H54 (cell line): ENCODE results near the gene SLC39A1.
"Not testable (repeated sequence)": the region's sequence is repeated elsewhere in the genome, so short reads cannot be mapped to it uniquely, and the experiment has no call there.

Experiments
- DNase-seq: peaks from one replicate; pipeline ENCODE4 v3.0.0; 2011; ENCODE audit warnings: low spot score, mixed read lengths; ENCODE audit not compliant: insufficient read length
- FAIRE-seq: peaks from 3 replicates; lab custom pipeline; 2011; peaks lifted over from hg19 to GRCh38; lab: Jason Lieb, UNC
- POLR2A ChIP-seq: IDR thresholded peaks from 2 replicates; pipeline ENCODE4 v1.6.1; 2011; ENCODE audit warnings: low read depth, mild to moderate bottlenecking, low read length

Gene SLC39A1, protein sequence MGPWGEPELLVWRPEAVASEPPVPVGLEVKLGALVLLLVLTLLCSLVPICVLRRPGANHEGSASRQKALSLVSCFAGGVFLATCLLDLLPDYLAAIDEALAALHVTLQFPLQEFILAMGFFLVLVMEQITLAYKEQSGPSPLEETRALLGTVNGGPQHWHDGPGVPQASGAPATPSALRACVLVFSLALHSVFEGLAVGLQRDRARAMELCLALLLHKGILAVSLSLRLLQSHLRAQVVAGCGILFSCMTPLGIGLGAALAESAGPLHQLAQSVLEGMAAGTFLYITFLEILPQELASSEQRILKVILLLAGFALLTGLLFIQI

DNA sequence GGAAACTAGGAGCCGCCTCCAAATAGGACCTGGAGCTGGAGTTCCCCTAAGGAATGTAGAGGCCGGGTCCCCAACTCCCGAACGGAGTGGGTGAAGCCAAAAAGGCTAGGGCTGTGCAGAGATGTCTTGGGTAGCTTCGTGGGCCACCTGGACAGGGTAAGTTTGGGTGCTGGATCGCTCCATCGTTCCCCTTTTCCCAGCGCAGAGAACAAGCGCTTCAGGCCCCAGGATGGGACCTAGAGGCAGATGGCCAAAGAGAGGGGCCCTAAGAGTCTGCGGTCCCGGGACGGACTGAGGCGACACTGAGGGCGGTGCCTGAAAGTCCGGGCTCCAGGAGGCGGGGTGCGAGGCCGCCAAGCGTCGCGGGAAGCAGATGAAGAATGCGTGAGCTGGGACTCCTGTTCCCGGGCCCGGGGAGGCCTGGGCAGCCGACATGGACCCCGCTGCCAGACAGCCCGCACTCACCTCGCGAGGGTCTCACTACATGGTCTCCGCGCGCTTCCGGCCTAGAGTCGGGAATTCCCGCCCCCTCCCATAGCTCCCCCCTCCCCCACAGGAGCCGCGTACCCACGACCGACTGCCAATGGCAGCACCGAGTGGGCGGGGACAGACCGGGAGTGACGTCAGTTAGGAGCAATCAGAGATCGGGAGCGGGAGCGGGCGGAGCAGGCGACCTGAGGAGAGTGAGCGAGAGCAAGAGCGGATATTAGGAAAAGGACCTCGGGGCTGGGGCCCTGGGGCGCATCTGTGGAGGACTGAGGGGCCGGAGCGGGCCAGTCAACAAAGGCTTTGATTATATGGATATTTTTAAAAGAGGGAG, at the start of gene SLC39A1:
TSS of gene SLC39A1 (minus strand) at position 508 of the 820 bp plus-strand sequence. CDS start 822 bp downstream, outside the sequence.
- FAIRE-seq, result no peak
- peak; percentile 55 for TF ChIP-seq POLR2A
- DNase-seq, result peak; percentile 89

DNA sequence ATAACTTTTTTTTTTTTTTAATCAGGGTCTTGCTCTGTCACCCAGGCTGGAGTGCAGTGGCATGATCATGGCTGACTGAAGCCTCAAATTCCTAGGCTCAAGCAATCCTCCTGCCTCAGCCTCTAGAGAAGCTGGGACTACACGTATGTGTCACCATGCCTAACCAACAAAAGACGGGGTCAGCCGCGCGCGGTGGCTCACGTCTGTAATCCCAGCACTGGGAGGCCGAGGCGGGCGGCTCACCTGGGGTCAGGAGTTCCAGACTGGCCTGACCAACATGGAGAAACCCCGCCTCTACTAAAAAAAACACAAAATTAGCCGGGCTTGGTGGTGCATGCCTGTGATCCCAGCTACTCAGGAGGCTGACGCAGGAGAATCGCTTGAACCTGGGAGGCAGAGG, 49.2 kb upstream of the SLC39A1 start:
- FAIRE-seq, result not testable (repeated sequence)

DNA sequence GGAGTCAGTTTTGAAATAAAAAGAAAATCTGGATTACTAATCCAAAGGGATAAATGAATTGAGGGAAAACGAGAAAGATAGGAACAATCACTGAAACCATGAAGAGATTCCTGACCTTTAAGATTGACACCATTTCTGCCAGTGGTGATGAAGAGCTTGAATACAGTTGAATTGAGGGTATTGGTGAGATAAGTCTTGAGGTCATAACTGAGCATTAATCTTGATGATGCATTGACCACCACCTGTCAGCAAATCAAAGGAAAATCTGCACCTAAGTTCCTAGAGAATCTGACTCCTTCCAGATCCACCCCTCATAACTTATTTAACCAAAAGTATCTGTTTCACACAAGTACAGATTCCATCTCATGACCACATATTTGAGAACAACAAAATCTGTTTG, 48.8 kb upstream of the SLC39A1 start:
- no peak for FAIRE-seq
- TF ChIP-seq POLR2A, result no peak
- DNase-seq, result no peak

More for the DNA sequence above, 49.2 kb upstream of the SLC39A1 start:
- DNase-seq, result not testable (repeated sequence)

DNA sequence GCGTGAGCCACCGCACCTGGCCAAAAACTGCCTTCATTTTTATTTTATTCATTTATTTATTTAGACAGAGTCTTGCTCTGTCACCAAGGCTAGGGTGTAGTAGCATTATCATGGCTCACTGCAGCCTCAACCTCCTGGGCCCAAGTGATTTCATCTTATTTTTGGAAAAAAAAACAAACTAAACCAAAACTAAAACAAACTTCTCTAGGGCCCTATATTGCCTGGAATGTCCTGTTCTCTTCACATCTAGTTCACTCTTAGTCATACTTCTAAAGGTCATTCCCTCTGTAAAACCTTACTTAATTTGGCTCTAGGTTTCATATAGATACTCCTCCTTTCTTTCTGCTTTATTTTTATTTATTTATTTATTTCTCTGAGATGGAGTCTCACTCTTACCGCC, 42.8 kb upstream of the SLC39A1 start:
- FAIRE-seq (no peak), DNase-seq (no peak)
- no peak for TF ChIP-seq POLR2A

DNA sequence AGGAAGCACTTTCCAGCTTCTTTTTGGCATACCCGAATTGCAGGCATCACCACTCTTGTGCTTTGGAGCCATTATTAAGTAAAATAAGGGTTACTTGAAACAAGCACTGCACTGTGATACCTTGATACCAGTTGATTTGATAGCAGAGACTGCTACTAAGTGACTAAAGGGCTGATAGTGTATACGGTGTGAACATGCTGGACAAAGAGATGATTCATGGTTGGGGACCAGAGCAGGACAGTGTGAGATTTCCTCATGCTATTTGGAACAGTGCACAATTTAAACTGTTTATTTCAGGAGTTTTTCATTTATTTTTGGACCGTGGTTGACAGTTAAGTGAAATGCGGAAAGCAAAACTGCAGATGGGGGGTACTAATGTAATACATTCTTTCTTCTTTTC, 37.1 kb upstream of the SLC39A1 start:
- FAIRE-seq, result no peak
- TF ChIP-seq POLR2A, result no peak

DNA sequence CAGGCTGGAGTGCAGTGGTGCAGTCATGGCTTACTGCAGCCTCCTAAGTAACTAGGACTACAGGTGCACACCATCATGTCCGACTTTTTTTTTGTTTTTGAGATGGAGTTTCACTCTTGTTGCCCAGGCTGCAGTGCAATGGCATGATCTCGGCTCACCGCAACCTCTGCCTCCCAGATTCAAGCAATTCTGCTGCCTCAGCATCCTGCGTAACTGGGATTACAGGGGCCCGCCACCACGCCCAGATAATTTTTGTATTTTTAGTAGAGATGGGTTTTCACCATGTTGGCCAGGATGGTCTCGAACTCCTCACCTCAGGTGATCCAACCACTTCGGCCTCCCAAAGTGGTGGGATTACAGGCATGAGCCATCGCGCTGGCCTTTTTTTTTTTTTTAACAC, 33.5 kb upstream of the SLC39A1 start:
- not testable (repeated sequence) for FAIRE-seq

More for the DNA sequence above, 37.1 kb upstream of the SLC39A1 start:
- no peak for DNase-seq

DNA sequence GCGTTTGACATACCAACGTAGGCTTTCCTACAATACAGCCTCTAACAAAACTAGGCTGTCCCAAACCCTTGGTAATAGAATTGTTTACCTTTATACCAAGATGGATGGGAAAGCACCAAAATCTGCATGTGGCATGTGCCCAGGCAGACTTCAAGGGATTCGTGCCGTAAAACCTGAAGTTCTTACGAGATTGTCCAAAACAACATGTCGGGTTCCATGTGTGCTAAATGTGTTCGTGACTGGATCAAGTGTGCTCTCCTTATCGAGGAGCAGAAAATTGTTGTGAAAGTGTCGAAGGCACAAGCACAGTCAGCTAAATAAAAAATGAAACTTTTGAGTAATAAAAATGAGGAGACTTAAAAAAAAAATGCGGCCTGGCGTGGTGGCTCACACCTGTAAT, 32.3 kb upstream of the SLC39A1 start:
- no peak for DNase-seq
- no peak for FAIRE-seq
- TF ChIP-seq POLR2A, result no peak

More for the DNA sequence above, 33.5 kb upstream of the SLC39A1 start:
- DNase-seq, result not testable (repeated sequence)

DNA sequence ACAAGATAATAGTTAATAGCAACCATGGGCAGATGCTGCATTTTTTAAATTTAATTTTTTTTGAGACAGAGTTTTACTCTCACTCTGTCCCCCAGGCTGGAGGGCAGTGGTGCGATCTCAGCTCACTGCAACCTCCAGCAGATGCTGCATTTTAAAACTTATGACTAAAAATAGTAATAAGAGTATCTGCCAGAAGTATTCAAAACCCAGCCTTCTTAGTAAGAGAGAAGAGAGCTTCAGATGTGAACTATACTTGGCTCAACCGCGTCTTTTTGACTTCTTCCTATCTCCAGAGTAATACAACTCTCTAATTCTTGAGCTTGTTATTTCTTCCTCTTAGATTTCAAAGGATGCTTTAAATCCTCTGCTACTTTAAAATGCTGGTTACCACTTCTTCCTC, 31.9 kb upstream of the SLC39A1 start:
- FAIRE-seq (no peak), DNase-seq (no peak)
- TF ChIP-seq POLR2A, result no peak

DNA sequence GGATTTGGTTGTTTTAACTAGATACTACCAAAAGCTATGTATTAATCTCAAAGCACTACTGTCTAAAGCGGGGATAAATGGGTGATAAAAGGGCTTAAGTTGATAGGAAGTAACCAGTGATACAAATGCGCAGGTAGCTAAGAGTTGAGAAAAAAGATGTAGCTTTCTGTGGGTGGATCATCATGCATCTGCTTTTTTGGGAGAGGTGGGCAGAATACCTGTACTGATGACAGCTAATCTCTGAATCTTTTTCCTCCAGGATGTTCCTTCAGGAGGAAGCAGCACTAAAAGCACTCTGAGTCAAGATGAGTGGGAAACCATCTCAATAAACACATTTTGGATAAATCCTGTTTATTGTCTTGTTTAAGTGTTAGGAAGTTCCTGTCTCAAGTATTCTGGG, 28.5 kb upstream of the SLC39A1 start:
- no peak for FAIRE-seq

DNA sequence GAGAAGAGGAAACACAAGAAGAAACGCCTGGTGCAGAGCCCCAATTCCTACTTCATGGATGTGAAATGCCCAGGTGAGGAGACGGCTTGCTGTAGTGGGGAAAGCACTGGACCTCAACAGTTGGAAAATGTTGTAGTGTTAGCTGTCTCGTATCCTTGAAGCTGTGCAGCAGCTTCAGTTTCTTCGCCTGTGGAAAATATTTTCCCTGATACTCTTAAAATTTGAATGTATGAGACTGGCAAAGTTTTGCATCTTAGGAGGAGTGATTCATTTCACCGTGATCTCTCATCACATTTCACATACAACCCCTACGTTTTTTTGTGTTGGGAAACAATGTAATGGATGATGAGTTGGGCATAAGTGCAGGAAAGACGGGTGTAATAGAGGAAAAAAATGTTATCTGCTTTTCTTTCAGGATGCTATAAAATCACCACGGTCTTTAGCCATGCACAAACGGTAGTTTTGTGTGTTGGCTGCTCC, 27.9 kb upstream of the SLC39A1 start:
- no peak for TF ChIP-seq POLR2A
- FAIRE-seq (no peak), DNase-seq (no peak)

More for the DNA sequence above, 28.5 kb upstream of the SLC39A1 start:
- no peak for DNase-seq
- TF ChIP-seq POLR2A, result no peak

DNA sequence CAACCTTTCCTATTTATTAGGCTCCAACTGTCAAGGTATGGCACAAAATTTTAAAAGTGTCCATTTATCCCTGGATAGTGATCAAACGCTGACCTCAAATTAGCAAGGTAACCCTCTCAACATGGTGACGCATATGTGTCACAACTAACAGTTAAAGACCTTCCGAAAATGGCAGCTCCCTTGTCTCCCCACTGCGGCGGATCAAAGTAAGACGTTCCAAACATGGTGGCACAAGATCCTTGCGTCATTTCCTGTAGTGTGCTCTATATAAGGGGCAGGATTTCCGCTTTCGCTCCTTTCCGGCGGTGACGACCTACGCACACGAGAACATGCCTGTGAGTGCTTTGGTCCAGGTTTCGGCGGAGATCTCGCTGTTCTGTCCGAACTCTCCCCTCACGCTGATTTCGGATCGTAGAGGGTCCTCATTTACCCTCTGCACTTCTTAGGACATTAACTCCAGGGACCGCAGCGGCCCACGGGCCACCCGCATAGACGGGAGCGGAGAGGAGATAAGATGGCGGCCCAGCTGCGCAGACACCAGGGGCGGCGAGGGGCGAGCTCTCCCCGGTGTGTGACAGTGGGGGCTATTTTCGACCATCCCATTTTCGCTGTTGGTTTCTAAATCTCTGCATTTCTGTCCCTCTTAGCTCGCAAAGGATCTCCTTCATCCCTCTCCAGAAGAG, 27.3 kb upstream of the SLC39A1 start, which contains the start of gene RPS27:
TSS of gene RPS27 (plus strand) at position 295 of the 683 bp plus-strand sequence. CDS start at position 330, 35 bp downstream.
- DNase-seq (peak; percentile 72), FAIRE-seq (peak; percentile 60)
- TF ChIP-seq POLR2A, result peak; percentile 99

DNA sequence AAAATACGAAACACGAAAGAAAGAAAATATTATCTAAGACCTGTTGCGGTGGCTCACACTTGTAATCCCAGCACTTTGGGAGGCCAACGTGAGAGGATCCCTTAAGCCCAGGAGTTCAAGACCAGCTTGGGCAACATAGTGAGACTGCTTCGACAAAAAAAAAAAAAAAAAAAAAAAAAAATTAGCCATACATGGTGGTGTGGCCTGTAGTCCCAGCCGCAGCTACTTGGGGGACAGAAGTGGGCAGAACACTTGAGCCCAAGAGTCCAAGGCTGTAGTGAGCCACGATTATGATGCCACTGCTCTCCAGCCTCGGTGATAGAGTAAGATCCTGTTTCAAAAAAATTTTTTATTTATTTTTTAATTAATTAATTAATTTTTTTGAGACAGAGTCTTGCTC, 24.3 kb upstream of the SLC39A1 start:
- FAIRE-seq, result no peak
- TF ChIP-seq POLR2A, result no peak
- no peak for DNase-seq

DNA sequence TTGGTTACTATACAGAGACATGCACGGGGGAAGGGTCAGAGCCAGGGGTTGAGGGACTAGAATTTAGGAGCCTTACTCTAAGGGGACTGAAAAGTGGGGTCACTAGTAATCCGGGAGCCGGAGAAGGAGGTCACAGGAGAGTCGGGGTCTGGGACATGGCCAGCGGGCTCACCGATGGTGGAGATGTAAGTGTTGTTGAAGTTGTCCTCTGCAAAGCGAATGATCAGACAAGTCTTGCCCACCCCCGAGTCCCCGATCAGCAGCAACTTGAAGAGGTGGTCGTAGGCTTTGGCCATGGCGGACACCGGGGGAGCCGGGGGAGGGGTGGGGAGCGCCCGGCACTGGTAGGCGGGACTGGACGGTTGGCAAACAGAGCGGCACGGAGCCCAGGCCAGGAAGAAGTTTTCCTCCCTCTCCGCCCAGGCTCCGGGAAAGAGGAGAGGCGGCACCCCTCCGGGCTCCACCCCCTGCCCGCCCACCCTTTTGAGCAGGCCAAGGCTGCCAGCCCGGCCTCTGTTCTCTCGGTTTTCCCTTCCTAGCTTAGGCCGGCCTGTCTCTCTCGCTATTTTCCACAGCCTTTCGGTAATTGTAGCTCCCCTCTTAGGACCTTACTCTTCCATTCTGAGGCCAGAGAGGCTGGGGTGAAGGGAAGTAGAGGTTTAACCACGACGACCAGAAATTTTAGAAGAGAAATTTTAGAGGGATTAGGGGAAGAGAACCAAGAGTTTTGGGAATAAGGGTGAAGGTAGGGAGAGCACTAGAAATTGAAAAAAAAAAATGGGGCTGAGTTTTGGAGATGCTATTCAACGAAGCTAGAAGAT, 22.8 kb upstream of the SLC39A1 start, which contains the start of gene RAB13:
TSS of gene RAB13 (minus strand) at position 399 of the 821 bp plus-strand sequence. CDS start at position 296, 103 bp downstream.
- FAIRE-seq, result no peak
- TF ChIP-seq POLR2A, result 0 out of 2 replicates have a peak, but pooled peaks have one; percentile 51
- DNase-seq, result peak; percentile 77
